Fibroblast of the aortic adventitia (primary cell): Measurements from ENCODE around the gene NR1I2. TPM values are rescaled to one million over a fixed set of nuclear protein-coding genes. Genes with fewer than 3 reads are reported as not detected.
A peak's percentile ranks its signal among the peaks of the same experiment; 100 is the strongest.

Experiments used
- DNase-seq: peaks from one replicate; pipeline ENCODE4 v3.0.0-alpha.2; 2010; ENCODE audit warnings: low read depth
- H3K4me3 ChIP-seq: 2 replicates; pipeline ENCODE4 v1.5.1; 2011; ENCODE audit warnings: low read depth, mild to moderate bottlenecking, control low read depth, low read length, moderate library complexity
- total RNA-seq: library from RNA; depleted of rRNA; stranded (reverse); fragments of >200 nt; gene quantifications from 2 replicates; pipeline ENCODE4 v1.2.3, GENCODE V29; 2012; ENCODE audit warnings: low replicate concordance
- TF ChIP-seq, protein P1 (sequence below): IDR thresholded peaks from 2 replicates; pipeline ENCODE4 v1.5.1; 2011; ENCODE audit warnings: mild to moderate bottlenecking, low read length, control low read depth, inconsistent platforms; ENCODE audit not compliant: insufficient read depth

NR1I2 gene
- total RNA-seq, 1 donor, result 0.27 TPM

- TF ChIP-seq, protein P1, sequence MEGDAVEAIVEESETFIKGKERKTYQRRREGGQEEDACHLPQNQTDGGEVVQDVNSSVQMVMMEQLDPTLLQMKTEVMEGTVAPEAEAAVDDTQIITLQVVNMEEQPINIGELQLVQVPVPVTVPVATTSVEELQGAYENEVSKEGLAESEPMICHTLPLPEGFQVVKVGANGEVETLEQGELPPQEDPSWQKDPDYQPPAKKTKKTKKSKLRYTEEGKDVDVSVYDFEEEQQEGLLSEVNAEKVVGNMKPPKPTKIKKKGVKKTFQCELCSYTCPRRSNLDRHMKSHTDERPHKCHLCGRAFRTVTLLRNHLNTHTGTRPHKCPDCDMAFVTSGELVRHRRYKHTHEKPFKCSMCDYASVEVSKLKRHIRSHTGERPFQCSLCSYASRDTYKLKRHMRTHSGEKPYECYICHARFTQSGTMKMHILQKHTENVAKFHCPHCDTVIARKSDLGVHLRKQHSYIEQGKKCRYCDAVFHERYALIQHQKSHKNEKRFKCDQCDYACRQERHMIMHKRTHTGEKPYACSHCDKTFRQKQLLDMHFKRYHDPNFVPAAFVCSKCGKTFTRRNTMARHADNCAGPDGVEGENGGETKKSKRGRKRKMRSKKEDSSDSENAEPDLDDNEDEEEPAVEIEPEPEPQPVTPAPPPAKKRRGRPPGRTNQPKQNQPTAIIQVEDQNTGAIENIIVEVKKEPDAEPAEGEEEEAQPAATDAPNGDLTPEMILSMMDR, result no peak
- H3K4me3 ChIP-seq, result no peak overlapping the region
These were observed 18.9 kb downstream of the NR1I2 start for GRCh38 chr3:119800844-119801243.

DNA sequence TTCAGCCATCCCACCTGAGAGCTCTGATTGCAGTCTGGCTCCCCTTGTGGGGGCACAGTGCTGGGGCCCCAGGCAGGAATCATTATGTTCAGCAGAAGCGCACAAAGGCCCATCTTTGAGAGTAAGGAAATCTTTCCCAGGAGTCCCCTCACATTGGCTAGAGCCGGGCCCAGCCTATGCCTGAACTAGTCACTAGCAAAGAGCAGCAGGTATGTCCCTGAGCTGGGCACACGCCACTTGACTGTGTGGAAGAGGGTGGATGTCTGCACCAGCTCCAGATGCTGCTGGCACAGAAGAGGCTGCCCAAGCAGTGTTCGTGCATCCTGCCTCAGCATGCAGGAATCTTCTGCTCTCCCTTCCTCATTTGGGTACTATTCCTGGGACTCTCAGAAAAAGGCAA is 26.3 kb downstream of the NR1I2 start:
- no peak for DNase-seq
- H3K4me3 ChIP-seq, result no peak overlapping the region
- TF ChIP-seq, protein P1, result no peak

More at GRCh38 chr3:119800844-119801243, 18.9 kb downstream of the NR1I2 start:
- no peak for DNase-seq

GRCh38 chr3:119808843-119809242 is 26.9 kb downstream of the NR1I2 start:
- TF ChIP-seq, protein P1, result no peak
- no peak for DNase-seq
- H3K4me3 ChIP-seq, result no peak overlapping the region

GRCh38 chr3:119809249-119810017 is 27.5 kb downstream of the NR1I2 start:
- TF ChIP-seq, protein P1, result no peak
- H3K4me3 ChIP-seq, result peak overlapping the region; percentile 53
- no peak for DNase-seq

GRCh38 chr3:119810018-119810435 is 28.1 kb downstream of the NR1I2 start:
- peak overlapping the region; percentile 53 for H3K4me3 ChIP-seq
- peak; percentile 16 for DNase-seq
- TF ChIP-seq, protein P1, result no peak

DNA sequence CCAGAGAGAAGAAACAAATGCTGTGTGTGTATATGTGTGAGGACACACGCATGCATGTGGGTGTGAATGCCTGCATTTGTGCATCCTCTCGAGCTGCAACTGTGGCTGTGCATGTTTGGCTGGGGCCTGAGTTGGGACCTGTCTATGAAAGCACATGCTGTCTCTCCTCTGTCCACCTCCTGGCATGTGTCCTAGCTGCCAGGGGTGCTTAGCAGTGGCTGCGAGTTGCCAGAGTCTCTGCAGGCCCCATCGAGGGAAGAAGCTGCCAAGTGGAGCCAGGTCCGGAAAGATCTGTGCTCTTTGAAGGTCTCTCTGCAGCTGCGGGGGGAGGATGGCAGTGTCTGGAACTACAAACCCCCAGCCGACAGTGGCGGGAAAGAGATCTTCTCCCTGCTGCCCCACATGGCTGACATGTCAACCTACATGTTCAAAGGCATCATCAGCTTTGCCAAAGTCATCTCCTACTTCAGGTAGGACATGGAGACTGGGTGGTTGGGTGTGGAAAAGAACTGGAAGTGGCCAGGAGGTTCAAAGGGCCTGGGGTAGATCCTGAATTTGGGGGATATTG is 30.7 kb downstream of the NR1I2 start:
- TF ChIP-seq, protein P1, result no peak
- H3K4me3 ChIP-seq, result no peak overlapping the region
- no peak for DNase-seq
